Endothelial cell of umbilical vein (primary cell): ENCODE data around the gene BIRC5. TPM values are rescaled to one million over a fixed set of nuclear protein-coding genes. Genes with fewer than 3 reads are reported as not detected.
A peak's percentile ranks its signal among the peaks of the same experiment; 100 is the strongest.

Experiments used
- BruUV-seq: library from RNA; stranded (reverse); fragments of 400-500 nt; replicated peaks from 2 replicates; lab custom pipeline; 2021; lab: Mats Ljungman, UMichigan
- CTCF ChIA-PET: fragments of 300-600, 350-600 bp; sonication (Branson Sonifier 250); formaldehyde crosslinking; loops from one replicate; lab custom pipeline; 2021; ENCODE audit warnings: antibody characterized with exemption, inconsistent platforms; lab: Charles Lee
- POLR2A ChIA-PET: fragments of 300-600, 350-600 bp; sonication (Branson Sonifier 250); formaldehyde crosslinking; loops from one replicate; lab custom pipeline; 2021; ENCODE audit warnings: antibody characterized with exemption, inconsistent platforms; lab: Charles Lee
- DNase-seq: peaks from one replicate; pipeline ENCODE4 v3.0.0-alpha.2; 2011; ENCODE audit warnings: low read depth, low spot score
- FAIRE-seq: peaks from 2 replicates; lab custom pipeline; 2011; peaks lifted over from hg19 to GRCh38; lab: Jason Lieb, UNC
- H2AFZ ChIP-seq: 2 replicates; pipeline ENCODE4 v1.6.0; 2012; ENCODE audit warnings: low read depth, low read length, control low read depth, inconsistent platforms
- H3K27ac ChIP-seq: 2 replicates; pipeline ENCODE4 v1.5.1; 2011; ENCODE audit warnings: low read depth, mild to moderate bottlenecking, control low read depth, low read length, moderate library complexity; ENCODE audit not compliant: insufficient read depth
- H3K27me3 ChIP-seq, 2 experiments: 2 replicates each; pipeline versions ENCODE4 v1.6.0 to v1.6.1; 2011; ENCODE audit warnings: low read length in 2 of 2, mixed read lengths in 1 of 2; ENCODE audit not compliant: control insufficient read depth in 2 of 2, insufficient read depth in 2 of 2
- H3K36me3 ChIP-seq, 2 experiments: 2 replicates in 1 of 2; 3 replicates in 1 of 2; pipeline ENCODE4 v1.5.1; 2011; ENCODE audit warnings: low read length in 2 of 2, mild to moderate bottlenecking in 1 of 2, moderate library complexity in 1 of 2; ENCODE audit not compliant: control insufficient read depth in 2 of 2, insufficient read depth in 2 of 2; ENCODE audit errors: extremely low read depth in 1 of 2
- H3K4me1 ChIP-seq: 3 replicates; pipeline ENCODE4 v1.5.1; 2011; ENCODE audit warnings: mild to moderate bottlenecking, low read length; ENCODE audit not compliant: control insufficient read depth, insufficient read depth; ENCODE audit errors: extremely low read depth
- H3K4me2 ChIP-seq: 2 replicates; pipeline ENCODE4 v1.6.1; 2011; ENCODE audit warnings: low read length, control low read depth, mixed read lengths; ENCODE audit not compliant: insufficient read depth
- H3K4me3 ChIP-seq, 3 experiments: fragments of 200-600 bp in 1 of 3; sonication (generic), shearing (Covaris generic) in 1 of 3; replicated peaks in 1 of 3; 2 replicates each; pipeline ENCODE4 v1.5.1; 2011 to 2016; ENCODE audit warnings: control low read depth in 3 of 3, low read length in 3 of 3, mild to moderate bottlenecking in 2 of 3, inconsistent platforms in 1 of 3, low read depth in 1 of 3, moderate library complexity in 1 of 3; ENCODE audit not compliant: insufficient read depth in 1 of 3
- H3K79me2 ChIP-seq: 2 replicates; pipeline ENCODE4 v1.6.0; 2012; ENCODE audit warnings: low read length, inconsistent platforms; ENCODE audit not compliant: control insufficient read depth, insufficient read depth
- H3K9ac ChIP-seq: replicated peaks from 2 replicates; pipeline ENCODE3; 2011; ENCODE audit warnings: low read length, control low read depth; ENCODE audit not compliant: insufficient read depth; ENCODE audit errors: extremely low read depth
- H3K9me1 ChIP-seq: replicated peaks from 3 replicates; pipeline ENCODE4 v1.6.0; 2011; ENCODE audit warnings: mild to moderate bottlenecking, low read length; ENCODE audit not compliant: control insufficient read depth, insufficient read depth; ENCODE audit errors: extremely low read depth
- H3K9me3 ChIP-seq: replicated peaks from 2 replicates; pipeline ENCODE4 v1.5.1; 2012; ENCODE audit warnings: low read length, inconsistent platforms; ENCODE audit not compliant: control insufficient read depth, insufficient read depth
- H4K20me1 ChIP-seq: replicated peaks from 2 replicates; pipeline ENCODE3; 2011; ENCODE audit warnings: mild to moderate bottlenecking, low read length; ENCODE audit not compliant: control insufficient read depth, insufficient read depth; ENCODE audit errors: extremely low read depth
- CTCF ChIP-seq, 2 donors: IDR thresholded peaks; 1 replicate in 1 of 2; 2 replicates in 1 of 2; pipeline ENCODE4 v1.5.1; 2011; ENCODE audit warnings: low read length in 2 of 2, mild to moderate bottlenecking in 2 of 2, moderate library complexity in 2 of 2, control low read depth in 1 of 2, inconsistent platforms in 1 of 2, low read depth in 1 of 2; ENCODE audit not compliant: insufficient read depth in 1 of 2; ENCODE audit errors: extremely low read depth in 1 of 2
- GATA2 ChIP-seq: IDR thresholded peaks from 2 replicates; pipeline ENCODE4 v1.7.0; 2011; ENCODE audit warnings: low read depth, mild to moderate bottlenecking, moderate library complexity, mixed read lengths, low read length; ENCODE audit not compliant: insufficient read length, insufficient read depth
- JUN ChIP-seq: IDR thresholded peaks from 2 replicates; pipeline ENCODE4 v1.6.1; 2011; ENCODE audit warnings: borderline replicate concordance, low read depth; ENCODE audit not compliant: insufficient read length, insufficient read depth
- MAX ChIP-seq: IDR thresholded peaks from 2 replicates; pipeline ENCODE4 v1.6.1; 2011; ENCODE audit not compliant: insufficient read depth, insufficient read length
- MYC ChIP-seq: IDR thresholded peaks from one replicate; pipeline ENCODE4 v1.6.1; 2011; ENCODE audit warnings: mild to moderate bottlenecking, low read depth, low read length
- POLR2A ChIP-seq: IDR thresholded peaks from 2 replicates; pipeline ENCODE4 v1.6.1; 2012; ENCODE audit warnings: low read depth, mild to moderate bottlenecking, control low read depth, low read length
- POLR2AphosphoS5 ChIP-seq: IDR thresholded peaks from 2 replicates; pipeline ENCODE4 v1.6.1; 2012; ENCODE audit warnings: low read depth, mild to moderate bottlenecking, control low read depth, low read length, moderate library complexity; ENCODE audit not compliant: insufficient read depth
- dilution Hi-C: fragments of 300-500 bp; cut with MboI; formaldehyde crosslinking; loops from one replicate; pipeline ENCODE4 v1.15.0; 2019; ENCODE audit warnings: low sequenced_read_pairs; ENCODE audit not compliant: extremely low pct_ligation_motif_present
- intact Hi-C: fragments of 100-400 bp; cut with micrococcal nuclease; formaldehyde crosslinking; loops from one replicate; pipeline ENCODE4 v1.10.0; 2022
- polyA plus RNA-seq, 4 experiments: library from polyadenylated mRNA; depleted of rRNA in 3 of 4; stranded (reverse) in 3 of 4; unstranded in 1 of 4; fragments of >200 nt; gene quantifications; 2 replicates each; pipeline versions ENCODE4 v1.2.1 to v1.2.3, GENCODE V29; 2011 to 2012; ENCODE audit warnings: missing spikeins in 1 of 4
- total RNA-seq: library from RNA; stranded (reverse); gene quantifications from 2 replicates; pipeline ENCODE4 v1.2.3, GENCODE V29; 2021

Gene BIRC5
- total and polyA plus RNA-seq, 2 donors (not counting 3 experiments of a cell fraction or from before 2014, with no cell fraction given) = 32.8 to 74.6 TPM

GRCh38 chr17:78168242-78168902 is 45.7 kb upstream of the BIRC5 start, which contains the start of gene SYNGR2:
Gene SYNGR2 (plus strand): TSS chr17:78168581. CDS start chr17:78168617, 36 bp downstream.
- no peak for TF ChIP-seq MYC
- TF ChIP-seq GATA2 = no peak
- TF ChIP-seq JUN = no peak
- no peak for TF ChIP-seq CTCF (IDR thresholded peaks at IDR 0.05; ENCODE audit: extremely low read depth in 1 of 2, insufficient read depth in 1 of 2, low read depth in 1 of 2, low read length in 2 of 2)
- peak; percentile 68 for TF ChIP-seq POLR2A
- no peak for TF ChIP-seq MAX
- peak; percentile 72 for TF ChIP-seq POLR2AphosphoS5
- Histone ChIP-seq H3K9ac (peak within 1 kb of the TSS; percentile 56), H4K20me1 (no peaks in the 10 kb centered on the region), H3K27me3 (no peaks in the 10 kb centered on the region), H3K9me1 (no peaks in the 10 kb centered on the region), H3K27ac (no peak within 1 kb of the TSS), H3K36me3 (peaks cover 0 to 6% of the 10 kb centered on the region in 2 experiments), H3K4me1 (peaks cover 2% of the 10 kb centered on the region), H3K4me3 (peak within 1 kb of the TSS; percentile 24 to 74 (median 74)), H3K9me3 (no peaks in the 10 kb centered on the region), H3K79me2 (no peaks in the 10 kb centered on the region), H3K4me2 (peak within 1 kb of the TSS; percentile 59), H2AFZ (peak within 1 kb of the TSS; percentile 53)
- FAIRE-seq (peak; percentile 78), DNase-seq (peak; percentile 57)
- no TSS peak for BruUV-seq
- CTCF ChIA-PET = interaction anchor here (1.8 kb wide), 1 partner anchor 83 kb away, joined by 8 read pairs; no protein-coding TSS in a partner anchor
- POLR2A ChIA-PET = no interaction called here
- dilution Hi-C loops (no loop called here), intact Hi-C loops (loop anchor here (2.0 to 5.0 kb wide), 2 partner anchors 28 to 36 kb away; partner anchors contain the start of gene TMC8)
